Psoas muscle (tissue), 8 donors: ENCODE results near the gene SIAH3. TPM values are rescaled to one million over a fixed set of nuclear protein-coding genes. Genes with fewer than 3 reads are reported as not detected.

Source experiments
- ATAC-seq, 4 donors: fragments of 200-7000 bp; cut with Tn5 transposase; one replicate each; pipeline ENCODE4 v1.9.1; 2020; ENCODE audit warnings: moderate library complexity in 3 of 4, mild to moderate bottlenecking in 2 of 4
- DNase-seq, 2 donors: peaks; one replicate each; pipeline ENCODE4 v3.0.0-alpha.2; 2020
- H3K27ac ChIP-seq: fragments of 200-600 bp; one replicate; pipeline ENCODE4 v1.8.0; 2022
- H3K27me3 ChIP-seq, 3 donors: fragments of 200-600 bp in 1 of 3; one replicate each; pipeline versions ENCODE4 v1.6.1 to v1.8.0; 2013 to 2022; ENCODE audit warnings: low read length in 2 of 3, mild to moderate bottlenecking in 2 of 3, moderate library complexity in 1 of 3; ENCODE audit not compliant: insufficient read depth in 3 of 3
- H3K36me3 ChIP-seq, 2 donors: fragments of 200-600 bp in 1 of 2; one replicate each; pipeline versions ENCODE4 v1.6.1 to v1.8.0; 2013 to 2022; ENCODE audit warnings: low read depth in 1 of 2, mild to moderate bottlenecking in 1 of 2, moderate library complexity in 1 of 2; ENCODE audit not compliant: insufficient read depth in 1 of 2
- H3K4me1 ChIP-seq: fragments of 200-600 bp; one replicate; pipeline ENCODE4 v1.8.0; 2022
- H3K4me3 ChIP-seq: fragments of 200-600 bp; one replicate; pipeline ENCODE4 v1.8.0; 2022; ENCODE audit warnings: mild to moderate bottlenecking
- H3K9me3 ChIP-seq: fragments of 200-600 bp; one replicate; pipeline ENCODE4 v1.8.0; 2022
- CTCF ChIP-seq: fragments of 200-600 bp; IDR thresholded peaks from one replicate; pipeline ENCODE4 v1.8.0; 2022; ENCODE audit warnings: antibody characterized with exemption
- WGBS, 3 donors: extraction: QIAGEN DNeasy Blood & Tissue Kit; methylation state at CpG; one replicate each; pipeline versions ENCODE4 v1.1.6 to v1.1.7; 2013; 5-methylcytosine and 5-hydroxymethylcytosine counted together
- intact Hi-C, 2 donors: fragments of 100-400 bp; cut with DNase I; formaldehyde crosslinking; loops; one replicate each; pipeline versions ENCODE4 v1.11.0 to v1.14.2; 2022
- polyA plus RNA-seq, 3 donors: library from polyadenylated mRNA; stranded (reverse); fragments of 200-250 nt; gene quantifications; one replicate each; pipeline ENCODE4 v1.2.3, GENCODE V29; 2013
- total RNA-seq, 4 donors: library from RNA; stranded (reverse); fragmentation: NEBNext Ultra II Directional in 2 of 4; extraction: Animal tissue kit (Norgen Biotek cat#: 25700) in 2 of 4; gene quantifications; one replicate each; pipeline versions ENCODE4 v1.2.1 to v1.2.4, GENCODE V29; 2021 to 2023
- donor health status: healthy with polysubstance abuse.
- donor health status: DM: no; HTN: no; CAD: no; lungs with moderate emphysema.
- donor health status: Bipolar disorder and iron deficiency.
- donor health status: healthy.
- donor health status: DM: yes; HTN: yes; CAD: no.
- donor health status: DM: no; HTN: no; CAD: no.
- donor health status: DM: no; HTN: no; CAD: no.
- donor health status: DM: yes; HTN: yes; CAD: no.

Gene SIAH3
- total and polyA plus RNA-seq, 7 donors: 0.02 to 0.03 (median 0.02) TPM; not detected in 4

DNA sequence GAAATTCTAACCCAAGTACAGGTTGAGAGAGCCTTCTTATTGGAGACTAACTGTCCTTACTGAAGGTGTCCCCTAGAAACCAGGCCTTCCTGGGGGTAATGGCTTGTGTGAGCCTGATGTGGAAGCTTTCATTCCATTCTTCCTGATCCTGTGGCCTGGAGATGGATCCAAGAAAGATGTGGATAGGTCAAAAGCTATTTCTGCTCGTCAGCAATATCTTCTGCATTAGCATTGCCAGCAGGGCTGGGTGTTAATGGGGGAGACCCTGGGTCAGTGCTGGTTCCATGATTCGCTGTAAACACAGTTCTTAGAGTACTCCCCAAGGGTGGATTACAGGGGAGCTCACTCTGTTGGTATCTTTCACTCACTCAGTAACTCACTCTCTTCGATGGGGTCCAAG lies 106.6 kb downstream of the SIAH3 start:
- H3K4me1 ChIP-seq: no peaks in the 10 kb centered on the region
- no peak overlapping the region for H3K4me3 ChIP-seq
- DNase-seq: no peak
- intact Hi-C loops: no loop called here
- no peaks in the 10 kb centered on the region for H3K9me3 ChIP-seq
- H3K27ac ChIP-seq: no peak overlapping the region
- 83 to 88% (median 85%) methylated on average over 3 of the region's 3 CpGs for WGBS, 3 donors
- TF ChIP-seq CTCF: no peak
- H3K36me3 ChIP-seq: no peaks in the 10 kb centered on the region
- H3K27me3 ChIP-seq: no peaks in the 10 kb centered on the region
- no peak for ATAC-seq

- H3K9me3 ChIP-seq: no peaks in the 10 kb centered on the region
- no peak for ATAC-seq
- DNase-seq: no peak
- no peaks in the 10 kb centered on the region for H3K36me3 ChIP-seq
- no peaks in the 10 kb centered on the region for H3K27me3 ChIP-seq
- 72 to 90% (median 88%) methylated on average over 5 of the region's 5 CpGs for WGBS, 3 donors
- TF ChIP-seq CTCF: no peak
- H3K27ac ChIP-seq: no peak overlapping the region
- H3K4me1 ChIP-seq: no peaks in the 10 kb centered on the region
- intact Hi-C loops: no loop called here
- H3K4me3 ChIP-seq: no peak overlapping the region
Observed at GRCh38 chr13:45742985-45743384, 108.6 kb downstream of the SIAH3 start.

- Histone ChIP-seq H3K4me1 (no peaks in the 10 kb centered on the region), H3K4me3 (no peak overlapping the region), H3K27me3 (no peaks in the 10 kb centered on the region), H3K27ac (no peak overlapping the region), H3K36me3 (no peaks in the 10 kb centered on the region), H3K9me3 (no peaks in the 10 kb centered on the region)
- no peak for ATAC-seq
- intact Hi-C loops: no loop called here
- no peak for DNase-seq
- no peak for TF ChIP-seq CTCF
- WGBS, 3 donors: 57 to 71% (median 68%) methylated on average over 2 of the region's 2 CpGs
Observed at GRCh38 chr13:45737571-45738017, 114.0 kb downstream of the SIAH3 start.

DNA sequence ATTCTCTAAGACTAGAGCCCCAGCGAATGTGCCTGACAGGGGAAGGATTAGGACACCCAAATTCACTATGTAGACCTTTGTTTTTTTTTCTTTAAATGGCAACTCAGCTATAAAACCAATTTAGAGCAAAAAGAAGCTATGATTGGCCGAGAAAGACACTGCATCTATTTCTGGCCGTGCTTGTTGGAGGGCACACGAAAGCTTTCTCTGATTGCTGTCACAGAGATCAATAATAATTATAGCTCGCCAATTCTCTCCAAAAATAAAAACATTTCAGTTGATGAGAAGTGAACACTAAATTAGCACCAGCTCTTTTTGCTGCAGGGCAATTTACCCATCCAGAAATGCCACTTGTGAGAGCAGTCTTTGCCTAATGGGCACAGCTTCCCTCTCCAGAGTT lies 118.2 kb downstream of the SIAH3 start:
- no peaks in the 10 kb centered on the region for H3K27me3 ChIP-seq
- no peak for ATAC-seq
- intact Hi-C loops: no loop called here
- no peaks in the 10 kb centered on the region for H3K36me3 ChIP-seq
- H3K9me3 ChIP-seq: no peaks in the 10 kb centered on the region
- no peaks in the 10 kb centered on the region for H3K4me1 ChIP-seq
- no peak for DNase-seq
- TF ChIP-seq CTCF: no peak
- H3K4me3 ChIP-seq: no peak overlapping the region
- 81 to 84% (median 82%) methylated on average over 5 of the region's 5 CpGs for WGBS, 3 donors
- H3K27ac ChIP-seq: no peak overlapping the region

- no peaks in the 10 kb centered on the region for H3K9me3 ChIP-seq
- H3K4me1 ChIP-seq: no peaks in the 10 kb centered on the region
- DNase-seq: no peak
- no peak for TF ChIP-seq CTCF
- WGBS, 3 donors: 51 to 57% (median 57%) methylated on average over 5 of the region's 5 CpGs
- intact Hi-C loops: no loop called here
- H3K36me3 ChIP-seq: no peaks in the 10 kb centered on the region
- no peaks in the 10 kb centered on the region for H3K27me3 ChIP-seq
- H3K4me3 ChIP-seq: no peak overlapping the region
- H3K27ac ChIP-seq: no peak overlapping the region
- no peak for ATAC-seq
Observed at GRCh38 chr13:45732916-45733315, 118.6 kb downstream of the SIAH3 start.
